BLaER1 treated with 17β-estradiol and CSF1 and Interleukin-3, amounts not matched to agents 10 nM and 100 nM (cell line): ENCODE measurements around the gene PAPSS1.
"Not testable (repeated sequence)": the region's sequence is repeated elsewhere in the genome, so short reads cannot be mapped to it uniquely, and the experiment has no call there.

Experiments
- H3K27ac ChIP-seq, 11 experiments: shearing (Covaris generic); formaldehyde crosslinking; 2 replicates each; pipeline ENCODE4 v1.8.1; 2022
- H3K27me3 ChIP-seq, 11 experiments: shearing (Covaris generic); formaldehyde crosslinking; 2 replicates each; pipeline ENCODE4 v1.8.1; 2022
- H3K36me3 ChIP-seq, 11 experiments: shearing (Covaris generic); formaldehyde crosslinking; 2 replicates each; pipeline ENCODE4 v1.8.1; 2022
- H3K4me1 ChIP-seq, 10 experiments: shearing (Covaris generic); formaldehyde crosslinking; 2 replicates each; pipeline ENCODE4 v1.8.1; 2022
- H3K4me2 ChIP-seq, 11 experiments: shearing (Covaris generic); formaldehyde crosslinking; 2 replicates each; pipeline ENCODE4 v1.8.1; 2022
- H3K4me3 ChIP-seq, 10 experiments: shearing (Covaris generic); formaldehyde crosslinking; 2 replicates each; pipeline ENCODE4 v1.8.1; 2022
- H3K9ac ChIP-seq, 11 experiments: shearing (Covaris generic); formaldehyde crosslinking; 2 replicates each; pipeline ENCODE4 v1.8.1; 2022
- H3K9me3 ChIP-seq, 11 experiments: shearing (Covaris generic); formaldehyde crosslinking; replicated peaks in 1 of 11; 2 replicates each; pipeline ENCODE4 v1.8.1; 2022
- H4K20me1 ChIP-seq, 11 experiments: shearing (Covaris generic); formaldehyde crosslinking; 2 replicates each; pipeline ENCODE4 v1.8.1; 2022
- Cebpa-rat ChIP-seq, 11 experiments: shearing (Covaris generic); IDR thresholded peaks; 2 replicates each; pipeline ENCODE4 v1.8.1; 2022

Gene PAPSS1

DNA sequence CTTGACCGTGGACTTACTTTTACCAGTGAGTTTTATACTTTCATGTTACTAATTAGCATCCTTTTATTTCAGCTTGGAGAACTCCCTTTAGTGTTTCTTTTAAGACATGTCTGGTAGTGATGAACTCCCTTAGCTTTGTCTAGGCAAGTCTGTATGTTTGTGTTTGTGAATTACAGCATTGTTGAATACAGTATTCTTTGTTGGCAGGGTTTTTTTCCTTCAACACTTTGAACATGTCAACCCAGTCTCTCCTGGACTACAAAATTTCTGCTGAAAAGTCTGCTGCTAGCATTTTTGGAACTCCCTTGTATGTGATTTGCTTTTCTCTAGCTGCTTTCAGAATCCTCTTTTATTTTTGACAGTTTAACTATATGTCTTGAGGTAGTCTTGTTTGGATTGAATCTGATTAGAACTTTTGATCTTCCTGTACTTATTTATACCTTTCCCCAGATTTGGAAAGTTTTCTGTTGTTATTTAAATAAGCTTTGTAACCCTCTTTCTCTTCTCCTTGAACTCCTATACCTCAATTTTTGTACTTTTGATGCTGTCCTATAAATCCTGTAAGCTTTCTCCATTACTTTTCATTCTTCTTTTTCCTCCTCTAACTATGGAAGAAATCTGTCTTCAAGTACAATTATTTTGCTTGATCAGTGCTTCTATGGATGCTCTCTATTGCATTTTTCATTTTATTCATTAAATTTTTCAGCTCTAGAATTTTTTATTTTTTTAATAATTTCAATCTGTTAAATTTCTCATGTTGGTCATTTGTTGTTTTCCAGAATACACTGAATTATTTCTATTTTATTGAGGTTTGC, 14.1 kb downstream of the PAPSS1 start:
- no peak for TF ChIP-seq Cebpa-rat (IDR thresholded peaks at IDR 0.05)
- H3K9me3 ChIP-seq, result peaks cover 47 to 78% (median 64%) of the 10 kb centered on the region in 11 experiments

DNA sequence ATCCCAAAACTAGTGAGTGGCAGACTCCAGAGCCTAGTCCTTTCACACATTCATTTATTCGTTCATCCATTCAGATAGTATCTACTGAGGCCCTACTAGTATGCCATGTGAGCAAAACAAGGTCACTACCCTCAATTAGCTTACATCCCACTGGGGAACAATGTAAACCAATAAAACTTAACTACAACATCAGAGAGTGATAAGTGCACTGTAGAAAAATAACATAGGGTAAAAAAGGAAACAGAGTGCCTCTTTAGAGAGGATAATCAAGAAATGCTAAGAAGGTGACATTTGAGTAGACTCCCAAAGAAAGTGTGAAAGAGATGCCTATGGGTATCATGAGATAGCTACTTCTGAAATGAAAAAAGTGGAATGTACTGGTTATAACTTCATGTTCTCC, 18.5 kb downstream of the PAPSS1 start:
- peaks cover 0 to 28% (median 0%) of the 10 kb centered on the region in 11 experiments; a peak in 3 of 22 replicates for H4K20me1 ChIP-seq
- no peak overlapping the region for H3K27ac ChIP-seq
- peaks cover 0 to 24% (median 0%) of the 10 kb centered on the region in 10 experiments; a peak in 4 of 20 replicates for H3K4me1 ChIP-seq
- no peak overlapping the region for H3K4me3 ChIP-seq
- no peak overlapping the region for H3K9ac ChIP-seq
- H3K9me3 ChIP-seq, result peaks cover 41 to 57% (median 48%) of the 10 kb centered on the region in 11 experiments
- H3K36me3 ChIP-seq, result peaks cover 59 to 91% (median 67%) of the 10 kb centered on the region in 11 experiments
- H3K27me3 ChIP-seq, result no peaks in the 10 kb centered on the region
- no peak for TF ChIP-seq Cebpa-rat (IDR thresholded peaks at IDR 0.05)
- no peak overlapping the region for H3K4me2 ChIP-seq

More for the DNA sequence above, 14.1 kb downstream of the PAPSS1 start:
- Histone ChIP-seq H3K4me1 (peaks cover 8 to 43% (median 20%) of the 10 kb centered on the region in 10 experiments; a peak in 19 of 20 replicates), H3K27me3 (no peaks in the 10 kb centered on the region), H3K27ac (no peak overlapping the region), H3K4me3 (peak overlapping the region in 1 of 10 experiments; percentile 30; a peak in 1 of 20 replicates), H4K20me1 (peaks cover 0 to 27% (median 13%) of the 10 kb centered on the region in 11 experiments; a peak in 13 of 22 replicates), H3K9ac (no peak overlapping the region), H3K36me3 (peaks cover 35 to 58% (median 40%) of the 10 kb centered on the region in 11 experiments; a peak in 21 of 22 replicates), H3K4me2 (no peak overlapping the region)

DNA sequence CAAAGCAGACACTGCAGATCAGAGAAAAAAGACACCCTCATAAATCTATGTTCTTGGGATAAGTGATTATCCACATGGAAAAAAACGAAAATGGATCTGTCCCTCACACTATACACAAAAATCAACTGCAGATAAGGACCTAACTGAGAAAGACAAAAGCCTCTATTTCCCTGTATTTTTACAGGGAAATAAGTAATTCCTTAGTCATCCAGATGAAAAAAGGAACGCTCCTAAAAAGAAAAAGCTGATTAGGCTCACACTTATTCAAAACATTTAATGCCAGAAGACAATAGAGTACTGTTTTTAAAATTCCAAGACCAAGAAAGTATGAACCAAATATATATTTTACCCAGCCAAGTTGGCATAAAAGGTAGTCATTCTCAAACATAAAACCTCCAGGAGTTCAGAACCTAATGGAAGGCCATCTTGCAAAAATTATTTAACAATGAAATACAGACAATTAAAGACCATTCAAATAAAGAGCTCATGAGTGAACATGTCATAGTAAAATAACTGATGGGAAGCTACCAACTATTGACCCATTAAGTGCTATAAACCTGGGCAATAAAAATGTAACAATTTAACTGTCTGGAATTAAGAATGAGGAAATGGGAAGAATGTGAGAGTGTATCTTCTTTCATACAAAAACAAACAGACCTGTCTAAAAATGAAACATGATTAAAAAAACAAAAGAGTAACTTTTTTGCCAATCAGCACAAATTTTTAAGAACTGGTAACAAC, 20.4 kb downstream of the PAPSS1 start:
- Histone ChIP-seq H3K4me1 (peaks cover 0 to 28% (median 0%) of the 10 kb centered on the region in 10 experiments; a peak in 4 of 20 replicates), H3K9ac (no peak overlapping the region), H4K20me1 (peaks cover 0 to 28% (median 0%) of the 10 kb centered on the region in 11 experiments; a peak in 3 of 22 replicates), H3K9me3 (peaks cover 28 to 45% (median 36%) of the 10 kb centered on the region in 11 experiments), H3K4me2 (peak overlapping the region in 2 of 11 experiments; percentile 34 to 50; a peak in 3 of 22 replicates), H3K27ac (no peak overlapping the region), H3K4me3 (no peak overlapping the region), H3K36me3 (peaks cover 51 to 88% (median 63%) of the 10 kb centered on the region in 11 experiments), H3K27me3 (no peaks in the 10 kb centered on the region)
- TF ChIP-seq Cebpa-rat (IDR thresholded peaks at IDR 0.05), result no peak

DNA sequence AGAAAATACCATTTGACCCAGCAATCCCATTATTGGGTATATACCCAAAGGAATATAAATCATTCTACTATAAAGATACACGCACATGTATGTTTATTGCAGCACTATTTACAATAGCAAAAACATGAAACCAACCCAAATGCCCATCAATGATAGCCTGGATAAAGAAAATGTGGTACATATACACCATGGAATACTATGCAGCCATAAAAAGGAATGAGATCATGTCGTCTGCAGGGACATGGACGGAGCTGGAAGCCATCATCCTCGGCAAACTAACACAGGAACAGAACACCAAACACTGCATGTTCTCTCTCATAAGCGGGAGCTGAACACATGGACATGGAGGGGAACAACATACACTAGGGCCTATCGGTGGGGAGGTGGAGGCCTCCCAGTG, 23.8 kb downstream of the PAPSS1 start:
- H3K4me2 ChIP-seq, H3K4me3 ChIP-seq, H3K9ac ChIP-seq, H3K27me3 ChIP-seq, H3K27ac ChIP-seq: not testable (repeated sequence)
- Histone ChIP-seq H3K36me3 (peaks cover 56 to 92% (median 86%) of the 10 kb centered on the region in 11 experiments), H3K4me1 (peaks cover 0 to 52% (median 2%) of the 10 kb centered on the region in 10 experiments; a peak in 8 of 20 replicates), H4K20me1 (peaks cover 0 to 18% (median 0%) of the 10 kb centered on the region in 11 experiments; a peak in 3 of 22 replicates), H3K9me3 (peaks cover 9 to 20% (median 14%) of the 10 kb centered on the region in 11 experiments)

DNA sequence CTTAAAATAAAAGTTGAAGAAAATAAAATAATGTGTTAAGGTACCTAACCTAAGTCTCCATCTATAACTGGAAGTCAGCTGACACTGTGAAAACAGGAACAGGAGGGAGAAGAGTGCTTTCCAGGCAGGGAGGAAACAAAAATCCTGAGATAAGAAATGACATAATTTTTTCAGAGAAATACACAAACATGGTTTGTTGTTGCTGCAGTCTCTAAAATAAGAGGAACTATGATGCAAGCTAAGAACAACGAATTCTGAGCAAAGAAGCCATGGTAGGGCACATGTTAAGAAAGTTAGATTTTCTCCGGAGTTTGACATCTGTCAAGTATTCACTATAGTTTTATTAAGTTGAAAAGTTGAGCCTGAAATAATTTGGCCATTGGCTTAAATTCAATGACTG, 26.9 kb downstream of the PAPSS1 start:
- Histone ChIP-seq H3K4me3 (no peak overlapping the region), H3K4me1 (peaks cover 0 to 33% (median 2%) of the 10 kb centered on the region in 10 experiments; a peak in 8 of 20 replicates), H3K9ac (no peak overlapping the region; a peak in 1 of 22 replicates), H3K36me3 (peaks cover 33 to 84% (median 67%) of the 10 kb centered on the region in 11 experiments), H3K4me2 (peak overlapping the region in 3 of 11 experiments; percentile 53 to 80 (median 79); a peak in 5 of 22 replicates), H4K20me1 (peaks cover 0 to 32% (median 0%) of the 10 kb centered on the region in 11 experiments; a peak in 4 of 22 replicates), H3K9me3 (peaks cover 9 to 17% (median 13%) of the 10 kb centered on the region in 11 experiments), H3K27ac (peak overlapping the region in 4 of 11 experiments; percentile 22 to 65 (median 44); a peak in 7 of 22 replicates), H3K27me3 (no peaks in the 10 kb centered on the region)
- TF ChIP-seq Cebpa-rat (IDR thresholded peaks at IDR 0.05), result no peak

DNA sequence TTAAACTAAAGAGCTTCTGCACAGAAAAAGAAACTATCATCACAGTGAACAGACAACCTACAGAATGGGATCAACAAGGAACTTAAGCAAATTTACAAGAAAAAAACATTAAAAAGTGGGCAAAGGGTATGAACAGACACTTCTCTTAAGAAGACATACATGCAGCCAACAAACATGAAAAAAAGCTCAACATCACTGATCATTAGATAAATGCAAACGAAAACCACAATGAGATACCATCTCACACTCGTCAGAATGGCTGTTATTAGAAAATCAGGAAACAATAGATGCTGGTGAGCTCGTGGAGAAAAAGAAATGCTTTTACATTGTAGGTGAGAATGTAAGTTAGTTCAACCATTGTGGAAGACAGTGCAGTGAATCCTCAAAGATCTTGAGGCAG, 27.8 kb downstream of the PAPSS1 start:
- Histone ChIP-seq H3K27ac (peak overlapping the region in 1 of 11 experiments; percentile 63; a peak in 1 of 22 replicates), H4K20me1 (peaks cover 0 to 39% (median 0%) of the 10 kb centered on the region in 11 experiments; a peak in 3 of 22 replicates), H3K4me1 (peaks cover 0 to 28% (median 2%) of the 10 kb centered on the region in 10 experiments; a peak in 8 of 20 replicates), H3K9ac (no peak overlapping the region), H3K9me3 (peaks cover 9 to 14% (median 13%) of the 10 kb centered on the region in 11 experiments), H3K27me3 (no peaks in the 10 kb centered on the region), H3K36me3 (peaks cover 34 to 80% (median 61%) of the 10 kb centered on the region in 11 experiments), H3K4me2 (peak overlapping the region in 1 of 11 experiments; percentile 2; a peak in 1 of 22 replicates), H3K4me3 (no peak overlapping the region)
- TF ChIP-seq Cebpa-rat (IDR thresholded peaks at IDR 0.05), result no peak

DNA sequence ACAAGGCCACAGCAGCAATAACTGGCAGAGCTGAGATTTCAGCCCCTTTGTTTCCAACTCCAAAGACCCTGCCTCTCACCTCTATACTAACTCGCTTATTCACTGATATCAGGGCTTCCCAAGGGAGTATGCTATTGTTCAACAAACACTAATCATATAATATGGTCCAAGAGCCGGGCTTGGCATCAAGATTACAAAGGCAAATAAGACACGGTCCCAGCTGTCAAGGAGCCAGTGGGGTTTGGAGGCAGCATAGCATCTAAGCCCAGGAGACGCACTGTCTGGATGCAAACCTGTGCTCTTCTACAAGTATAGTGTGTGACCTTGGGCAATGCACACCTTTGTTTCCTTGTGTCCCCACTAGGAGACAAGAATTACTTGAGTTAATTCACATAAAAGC, 28.7 kb downstream of the PAPSS1 start:
- Histone ChIP-seq H3K27ac (no peak overlapping the region), H3K36me3 (peaks cover 33 to 80% (median 60%) of the 10 kb centered on the region in 11 experiments), H3K4me2 (no peak overlapping the region), H3K9me3 (peaks cover 3 to 6% (median 5%) of the 10 kb centered on the region in 11 experiments), H3K27me3 (no peaks in the 10 kb centered on the region), H3K9ac (no peak overlapping the region), H3K4me3 (no peak overlapping the region), H3K4me1 (peaks cover 0 to 28% (median 2%) of the 10 kb centered on the region in 10 experiments; a peak in 8 of 20 replicates), H4K20me1 (peaks cover 0 to 39% (median 0%) of the 10 kb centered on the region in 11 experiments; a peak in 3 of 22 replicates)
- no peak for TF ChIP-seq Cebpa-rat (IDR thresholded peaks at IDR 0.05)

DNA sequence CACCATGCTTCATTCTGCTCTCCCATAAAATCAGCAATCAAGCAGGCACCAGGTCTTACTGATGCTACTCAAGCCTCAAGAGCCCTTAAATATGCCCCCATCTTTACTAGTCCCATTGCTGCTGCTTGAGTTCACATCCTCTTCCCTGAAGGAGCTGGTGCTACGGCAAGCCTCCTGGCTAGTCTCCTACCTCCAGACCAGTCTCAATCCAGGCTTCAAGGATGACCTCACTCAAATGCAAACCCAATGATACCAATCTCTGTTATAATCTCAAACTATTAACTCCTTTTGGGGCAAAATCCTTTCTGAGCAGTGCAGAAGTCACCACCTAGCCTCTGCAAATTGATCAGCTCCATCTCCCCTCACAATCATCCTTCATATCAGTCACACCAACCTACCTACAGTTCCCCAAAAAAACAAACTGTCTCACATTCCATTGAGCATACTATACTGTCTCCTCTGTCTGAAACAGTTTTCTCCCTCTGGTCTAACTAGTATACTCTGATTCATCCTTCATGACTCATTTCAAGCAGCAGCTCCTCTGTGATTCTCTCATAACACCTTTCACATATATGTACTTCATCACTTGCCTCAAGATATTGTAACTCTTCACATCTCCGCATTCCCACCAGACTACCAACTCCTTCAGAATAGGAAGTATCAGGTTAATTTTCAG, 30.0 kb downstream of the PAPSS1 start:
- Histone ChIP-seq H3K4me2 (no peak overlapping the region), H3K4me1 (peaks cover 0 to 28% (median 2%) of the 10 kb centered on the region in 10 experiments; a peak in 8 of 20 replicates), H3K27ac (no peak overlapping the region), H3K36me3 (peaks cover 40 to 86% (median 64%) of the 10 kb centered on the region in 11 experiments), H3K9ac (no peak overlapping the region), H3K27me3 (no peaks in the 10 kb centered on the region), H3K4me3 (no peak overlapping the region), H3K9me3 (no peaks in the 10 kb centered on the region), H4K20me1 (peaks cover 0 to 39% (median 0%) of the 10 kb centered on the region in 11 experiments; a peak in 4 of 22 replicates)
- TF ChIP-seq Cebpa-rat (IDR thresholded peaks at IDR 0.05), result no peak
